ENCODE measurements around the gene A1BG.
"Not testable (repeated sequence)": the region's sequence is repeated elsewhere in the genome, so short reads cannot be mapped to it uniquely, and the experiment has no call there.

A1BG gene

DNA sequence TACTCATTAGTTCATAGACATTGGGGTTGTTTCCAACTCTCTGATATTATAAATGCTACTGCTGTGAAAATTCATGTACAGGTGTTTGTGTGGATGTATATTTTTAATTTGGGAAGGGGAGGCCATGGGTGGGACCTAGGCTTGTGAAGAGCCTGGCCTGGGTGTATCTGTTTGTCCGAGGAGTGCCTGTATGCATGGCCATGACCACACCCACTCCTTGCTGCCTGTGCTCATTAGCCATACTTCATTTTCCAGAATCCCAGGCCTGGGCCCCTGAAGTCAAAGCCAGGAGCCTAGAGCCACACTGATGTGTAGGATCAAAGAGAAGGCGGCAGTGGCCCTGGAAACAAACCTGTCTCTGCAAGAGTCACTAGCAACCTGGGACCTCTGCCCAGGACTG lies 37.7 kb downstream of the A1BG start:
- H3K4me3 ChIP-seq (ENCODE audit: low read length): no peak overlapping the region
- DNase-seq (ENCODE audit: low read depth, low spot score): no peak

GRCh38 chr19:58311345-58311865 lies 41.9 kb downstream of the A1BG start:
- no peak overlapping the region for H3K4me3 ChIP-seq (ENCODE audit: low read length)
- no peak for DNase-seq (ENCODE audit: low read depth, low spot score)

- not testable (repeated sequence) for DNase-seq (ENCODE audit: low read depth, low spot score)
Measured at GRCh38 chr19:58310685-58311084, 42.6 kb downstream of the A1BG start.

DNA sequence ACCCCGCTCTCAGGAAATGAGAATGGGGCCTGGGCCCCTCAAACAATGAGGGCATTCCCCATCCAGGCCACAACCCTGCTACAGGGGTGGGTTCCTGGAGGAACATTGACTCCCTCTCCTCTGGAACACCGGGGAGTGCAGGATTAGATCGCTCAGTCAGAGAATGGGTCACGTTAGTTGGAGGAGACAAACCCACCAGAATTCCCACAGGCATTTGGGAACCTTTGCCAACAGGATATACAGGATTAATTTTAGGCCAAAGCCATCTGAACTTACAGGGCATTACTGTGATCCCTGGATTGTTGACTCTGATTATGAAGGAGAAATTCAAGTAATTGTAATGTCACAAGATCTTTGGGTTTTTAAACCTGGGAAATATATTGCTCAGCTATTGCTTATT lies 45.6 kb downstream of the A1BG start:
- no peak overlapping the region for H3K4me3 ChIP-seq (ENCODE audit: low read length)
- no peak for DNase-seq (ENCODE audit: low read depth, low spot score)

More at GRCh38 chr19:58310685-58311084, 42.6 kb downstream of the A1BG start:
- H3K4me3 ChIP-seq (ENCODE audit: low read length): not testable (repeated sequence)

GRCh38 chr19:58305932-58306323 lies 47.4 kb downstream of the A1BG start:
- peak overlapping the region; percentile 93 for H3K4me3 ChIP-seq (ENCODE audit: low read length)
- no peak for DNase-seq (ENCODE audit: low read depth, low spot score)

GRCh38 chr19:58305065-58305931 lies 48.0 kb downstream of the A1BG start, which contains the start of gene ERVK3-1:
Gene ERVK3-1, plus strand, starts transcription at chr19:58305377. Its CDS starts 6,792 bp downstream, at chr19:58312169.
- peak within 1 kb of the TSS; percentile 93 for H3K4me3 ChIP-seq (ENCODE audit: low read length)
- DNase-seq (ENCODE audit: low read depth, low spot score): peak; percentile 95

DNA sequence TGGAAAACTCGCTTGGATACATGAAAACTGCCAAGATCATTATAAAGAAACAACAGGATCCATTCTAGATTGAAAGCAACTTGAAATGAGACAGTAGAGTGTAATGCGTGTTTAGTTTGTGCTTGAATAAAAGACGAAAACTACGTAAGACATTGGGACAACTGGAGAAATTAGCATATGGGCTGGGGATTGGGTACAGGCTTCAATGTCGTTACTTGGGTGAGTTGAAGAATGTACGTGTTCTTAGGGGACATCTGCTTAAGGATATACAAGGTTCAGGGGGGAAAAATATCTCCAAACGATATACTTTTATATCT lies 48.6 kb downstream of the A1BG start:
- DNase-seq (ENCODE audit: low read depth, low spot score): no peak
- H3K4me3 ChIP-seq (ENCODE audit: low read length): peak overlapping the region; percentile 93

DNA sequence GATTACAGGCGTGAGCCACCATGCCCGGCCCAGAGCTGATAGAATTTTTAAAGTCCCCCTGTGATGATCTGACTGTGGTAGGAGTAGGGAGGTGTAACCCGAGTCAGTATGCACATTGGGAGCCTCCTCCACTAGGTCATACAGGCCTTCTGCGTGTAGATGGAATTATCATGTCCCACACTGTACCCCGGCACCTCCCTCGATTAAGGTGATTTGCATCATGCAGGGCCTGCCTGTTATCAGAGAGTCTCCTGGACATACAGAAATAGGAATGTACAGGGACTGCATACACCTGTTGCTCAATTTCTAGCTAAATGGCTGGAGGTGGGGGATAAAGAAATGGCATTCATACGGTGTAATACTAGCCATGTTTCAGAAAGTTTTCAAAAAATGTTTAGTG lies 49.0 kb downstream of the A1BG start:
- H3K4me3 ChIP-seq (ENCODE audit: low read length): no peak overlapping the region
- DNase-seq (ENCODE audit: low read depth, low spot score): no peak

DNA sequence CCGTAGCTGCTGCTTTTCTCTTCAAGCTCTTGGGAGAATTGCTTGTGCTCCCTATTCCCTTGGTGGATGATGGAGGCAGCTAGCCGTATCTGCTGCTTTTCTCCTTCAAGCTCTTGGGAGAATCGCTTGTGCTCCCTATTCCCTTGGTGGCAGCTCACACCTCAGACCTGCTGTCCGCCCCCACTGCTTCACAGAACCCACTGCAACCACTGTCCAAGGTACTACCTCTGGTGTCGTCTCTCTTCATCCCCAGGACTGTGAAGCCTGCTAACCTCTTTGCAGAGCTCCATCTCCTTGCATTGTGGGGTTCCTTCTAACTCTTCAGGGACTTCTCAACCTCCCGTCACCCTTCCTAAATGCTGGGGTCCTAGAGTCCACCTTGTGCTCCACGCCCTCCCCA lies 52.7 kb downstream of the A1BG start:
- H3K4me3 ChIP-seq (ENCODE audit: low read length): no peak overlapping the region

DNA sequence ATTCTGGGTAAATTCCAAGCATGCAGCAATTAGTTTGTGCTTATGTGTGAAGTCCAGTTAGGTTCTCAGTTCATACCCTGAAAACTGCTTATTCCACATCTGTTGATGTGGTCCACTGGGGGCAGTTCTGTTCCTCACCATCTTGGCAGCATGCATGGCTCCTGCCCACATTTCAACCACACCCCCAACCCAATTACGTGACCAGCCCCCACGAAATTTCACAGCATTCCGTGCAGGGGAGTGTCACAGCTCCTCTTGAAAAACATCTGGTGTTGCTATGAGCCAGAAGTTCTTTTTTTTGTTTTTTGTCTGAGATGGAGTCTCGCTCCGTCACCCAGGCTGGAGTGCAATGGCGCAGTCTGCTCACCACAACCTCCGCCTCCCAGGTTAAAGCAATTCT lies 57.2 kb downstream of the A1BG start:
- DNase-seq (ENCODE audit: low read depth, low spot score): no peak
- H3K4me3 ChIP-seq (ENCODE audit: low read length): no peak overlapping the region

More for the DNA sequence above, 52.7 kb downstream of the A1BG start:
- no peak for DNase-seq (ENCODE audit: low read depth, low spot score)

All from Jurkat, Clone E6-1 (cell line).